Suppressor macrophage (primary cell): ENCODE measurements around the gene PPP1R13L.
"Not testable (repeated sequence)": the region's sequence is repeated elsewhere in the genome, so short reads cannot be mapped to it uniquely, and the experiment has no call there.

Source experiments
- DNase-seq, 4 experiments: peaks; one replicate each; pipeline ENCODE4 v3.0.0-alpha.2; 2020 to 2022
- total RNA-seq, 17 experiments: gene quantifications; one replicate each; lab custom pipeline; 2026; ENCODE audit warnings: mixed read lengths in 6 of 17, inconsistent platforms in 3 of 17; lab: John Stamatoyannopoulos, UW

Gene PPP1R13L
- total RNA-seq: 0 to 2.6 (median 0.21) reads per million in 17 experiments

- peak in 1 of 4 experiments; percentile 29 for DNase-seq
Observed at GRCh38 chr19:45404557-45405434, at the start of gene PPP1R13L. TSS of gene PPP1R13L (minus strand) at chr19:45405069. CDS start at chr19:45398318, 6,751 bp downstream.

GRCh38 chr19:45451850-45452387 lies 47.0 kb upstream of the PPP1R13L start:
- DNase-seq: no peak

GRCh38 chr19:45451131-45451849 lies 46.4 kb upstream of the PPP1R13L start:
- DNase-seq: peak in 1 of 4 experiments; percentile 42

- no peak for DNase-seq
Observed at GRCh38 chr19:45450012-45450333, 45.1 kb upstream of the PPP1R13L start.

GRCh38 chr19:45448887-45449299 lies 44.0 kb upstream of the PPP1R13L start:
- DNase-seq: no peak

GRCh38 chr19:45448425-45448756 lies 43.5 kb upstream of the PPP1R13L start:
- no peak for DNase-seq

- no peak for DNase-seq
Observed at GRCh38 chr19:45446944-45447343, 42.1 kb upstream of the PPP1R13L start.

GRCh38 chr19:45446295-45446694 lies 41.4 kb upstream of the PPP1R13L start:
- DNase-seq: peak in 3 of 4 experiments; percentile 49 to 60 (median 55)

- DNase-seq: no peak
Observed at GRCh38 chr19:45445139-45445538, 40.3 kb upstream of the PPP1R13L start.

- DNase-seq: peak; percentile 91 to 96 (median 92)
Observed at GRCh38 chr19:45444318-45445041, 39.6 kb upstream of the PPP1R13L start.

GRCh38 chr19:45443462-45444317 lies 38.8 kb upstream of the PPP1R13L start:
- DNase-seq: peak; percentile 93 to 97 (median 96)

GRCh38 chr19:45442778-45443461 lies 38.1 kb upstream of the PPP1R13L start:
- DNase-seq: peak; percentile 93 to 99 (median 94)

- DNase-seq: no peak
Observed at GRCh38 chr19:45442408-45442777, 37.5 kb upstream of the PPP1R13L start.

GRCh38 chr19:45440873-45441654 lies 36.2 kb upstream of the PPP1R13L start:
- peak in 3 of 4 experiments; percentile 18 to 41 (median 35) for DNase-seq

- DNase-seq: no peak
Observed at GRCh38 chr19:45440259-45440638, 35.4 kb upstream of the PPP1R13L start.

- peak; percentile 81 to 90 (median 86) for DNase-seq
Observed at GRCh38 chr19:45439569-45440258, 34.8 kb upstream of the PPP1R13L start.

- peak; percentile 43 to 75 (median 72) for DNase-seq
Observed at GRCh38 chr19:45439190-45439568, 34.3 kb upstream of the PPP1R13L start.

- no peak for DNase-seq
Observed at GRCh38 chr19:45437328-45437727, 32.5 kb upstream of the PPP1R13L start.

GRCh38 chr19:45432543-45432942 lies 27.7 kb upstream of the PPP1R13L start:
- not testable (repeated sequence) for DNase-seq

- DNase-seq: peak; percentile 55 to 78 (median 72)
Observed at GRCh38 chr19:45431008-45431407, 26.1 kb upstream of the PPP1R13L start.
